KMS-11 (cell line): ENCODE results near the gene FAM3A.

Source experiments
- H2AFZ ChIP-seq: fragments of 200-600 bp; sonication (generic); 2 replicates; pipeline ENCODE4 v1.6.1; 2016; ENCODE audit warnings: antibody characterized with exemption, mixed run types, low read depth
- H3K27ac ChIP-seq: fragments of 200-600 bp; sonication (generic); 2 replicates; pipeline ENCODE4 v1.6.1; 2016; ENCODE audit warnings: mild to moderate bottlenecking, mixed run types
- H3K27me3 ChIP-seq: fragments of 200-600 bp; sonication (generic); 2 replicates; pipeline ENCODE4 v1.6.1; 2017; ENCODE audit warnings: mild to moderate bottlenecking, low read depth, mixed run types, moderate library complexity; ENCODE audit not compliant: insufficient read depth
- H3K36me3 ChIP-seq: fragments of 200-600 bp; sonication (generic); 2 replicates; pipeline ENCODE4 v1.6.1; 2017; ENCODE audit warnings: mild to moderate bottlenecking, mixed run types; ENCODE audit not compliant: insufficient read depth
- H3K4me1 ChIP-seq: fragments of 200-600 bp; sonication (generic); 2 replicates; pipeline ENCODE4 v1.6.1; 2016; ENCODE audit warnings: mild to moderate bottlenecking, low read depth, mixed run types; ENCODE audit not compliant: poor library complexity, severe bottlenecking
- H3K4me2 ChIP-seq: fragments of 200-600 bp; sonication (generic); 2 replicates; pipeline ENCODE4 v1.7.0; 2016; ENCODE audit warnings: mild to moderate bottlenecking, mixed run types
- H3K4me3 ChIP-seq: fragments of 200-600 bp; sonication (generic); IDR thresholded peaks from 2 replicates; pipeline ENCODE4 v1.6.1; 2017; ENCODE audit warnings: low read depth, low read length, mixed read lengths; ENCODE audit not compliant: insufficient read depth
- H3K79me2 ChIP-seq: fragments of 200-600 bp; sonication (generic); 2 replicates; pipeline ENCODE4 v1.6.1; 2016; ENCODE audit warnings: low read depth, mixed run types; ENCODE audit not compliant: insufficient read depth
- H3K9ac ChIP-seq: fragments of 200-600 bp; sonication (generic); 2 replicates; pipeline ENCODE4 v1.6.1; 2016; ENCODE audit warnings: mild to moderate bottlenecking, mixed run types
- H4K20me1 ChIP-seq: fragments of 200-600 bp; sonication (generic); 2 replicates; pipeline ENCODE4 v1.6.1; 2016; ENCODE audit warnings: mild to moderate bottlenecking, mixed run types; ENCODE audit not compliant: insufficient read depth
- TF ChIP-seq, protein P1 (sequence below): fragments of 200-600 bp; sonication (generic); conservative IDR thresholded peaks from 2 replicates; pipeline ENCODE4 v1.6.1; 2017; ENCODE audit warnings: low read depth, mild to moderate bottlenecking, antibody characterized with exemption, low read length, moderate library complexity, mixed read lengths

FAM3A gene

GRCh38 chrX:154471839-154472684 lies 44.0 kb downstream of the FAM3A start:
- Histone ChIP-seq H3K4me2 (no peak overlapping the region), H3K4me3 (no peak overlapping the region), H3K9ac (no peak overlapping the region), H3K36me3 (no peaks in the 10 kb centered on the region), H2AFZ (no peak overlapping the region), H3K27ac (no peak overlapping the region), H3K79me2 (no peaks in the 10 kb centered on the region), H3K4me1 (no peaks in the 10 kb centered on the region), H3K27me3 (no peaks in the 10 kb centered on the region), H4K20me1 (no peaks in the 10 kb centered on the region)
- TF ChIP-seq, protein P1, sequence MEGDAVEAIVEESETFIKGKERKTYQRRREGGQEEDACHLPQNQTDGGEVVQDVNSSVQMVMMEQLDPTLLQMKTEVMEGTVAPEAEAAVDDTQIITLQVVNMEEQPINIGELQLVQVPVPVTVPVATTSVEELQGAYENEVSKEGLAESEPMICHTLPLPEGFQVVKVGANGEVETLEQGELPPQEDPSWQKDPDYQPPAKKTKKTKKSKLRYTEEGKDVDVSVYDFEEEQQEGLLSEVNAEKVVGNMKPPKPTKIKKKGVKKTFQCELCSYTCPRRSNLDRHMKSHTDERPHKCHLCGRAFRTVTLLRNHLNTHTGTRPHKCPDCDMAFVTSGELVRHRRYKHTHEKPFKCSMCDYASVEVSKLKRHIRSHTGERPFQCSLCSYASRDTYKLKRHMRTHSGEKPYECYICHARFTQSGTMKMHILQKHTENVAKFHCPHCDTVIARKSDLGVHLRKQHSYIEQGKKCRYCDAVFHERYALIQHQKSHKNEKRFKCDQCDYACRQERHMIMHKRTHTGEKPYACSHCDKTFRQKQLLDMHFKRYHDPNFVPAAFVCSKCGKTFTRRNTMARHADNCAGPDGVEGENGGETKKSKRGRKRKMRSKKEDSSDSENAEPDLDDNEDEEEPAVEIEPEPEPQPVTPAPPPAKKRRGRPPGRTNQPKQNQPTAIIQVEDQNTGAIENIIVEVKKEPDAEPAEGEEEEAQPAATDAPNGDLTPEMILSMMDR: no peak

GRCh38 chrX:154470914-154471568 lies 45.0 kb downstream of the FAM3A start:
- Histone ChIP-seq H3K4me1 (no peaks in the 10 kb centered on the region), H3K4me2 (no peak overlapping the region), H3K4me3 (no peak overlapping the region), H3K27ac (no peak overlapping the region), H3K27me3 (no peaks in the 10 kb centered on the region), H2AFZ (no peak overlapping the region), H4K20me1 (no peaks in the 10 kb centered on the region), H3K36me3 (no peaks in the 10 kb centered on the region), H3K79me2 (no peaks in the 10 kb centered on the region), H3K9ac (no peak overlapping the region)
- TF ChIP-seq, protein P1: no peak

- H3K4me2 ChIP-seq: no peak overlapping the region
- H3K4me1 ChIP-seq: no peaks in the 10 kb centered on the region
- no peak overlapping the region for H3K9ac ChIP-seq
- no peak overlapping the region for H3K4me3 ChIP-seq
- H4K20me1 ChIP-seq: no peaks in the 10 kb centered on the region
- H3K27me3 ChIP-seq: no peaks in the 10 kb centered on the region
- H3K36me3 ChIP-seq: no peaks in the 10 kb centered on the region
- H3K27ac ChIP-seq: no peak overlapping the region
- H2AFZ ChIP-seq: no peak overlapping the region
- H3K79me2 ChIP-seq: no peaks in the 10 kb centered on the region
- TF ChIP-seq, protein P1: no peak
Observed at GRCh38 chrX:154470434-154470833, 45.6 kb downstream of the FAM3A start.

- no peak overlapping the region for H3K9ac ChIP-seq
- no peak overlapping the region for H2AFZ ChIP-seq
- no peak overlapping the region for H3K27ac ChIP-seq
- H3K36me3 ChIP-seq: no peaks in the 10 kb centered on the region
- no peaks in the 10 kb centered on the region for H3K4me1 ChIP-seq
- TF ChIP-seq, protein P1: no peak
- no peak overlapping the region for H3K4me2 ChIP-seq
- H3K4me3 ChIP-seq: no peak overlapping the region
- no peaks in the 10 kb centered on the region for H3K27me3 ChIP-seq
- no peaks in the 10 kb centered on the region for H3K79me2 ChIP-seq
- H4K20me1 ChIP-seq: no peaks in the 10 kb centered on the region
Observed at GRCh38 chrX:154469880-154470279, 46.2 kb downstream of the FAM3A start.
